ENCODE measurements around the gene KCNK1.

DNA sequence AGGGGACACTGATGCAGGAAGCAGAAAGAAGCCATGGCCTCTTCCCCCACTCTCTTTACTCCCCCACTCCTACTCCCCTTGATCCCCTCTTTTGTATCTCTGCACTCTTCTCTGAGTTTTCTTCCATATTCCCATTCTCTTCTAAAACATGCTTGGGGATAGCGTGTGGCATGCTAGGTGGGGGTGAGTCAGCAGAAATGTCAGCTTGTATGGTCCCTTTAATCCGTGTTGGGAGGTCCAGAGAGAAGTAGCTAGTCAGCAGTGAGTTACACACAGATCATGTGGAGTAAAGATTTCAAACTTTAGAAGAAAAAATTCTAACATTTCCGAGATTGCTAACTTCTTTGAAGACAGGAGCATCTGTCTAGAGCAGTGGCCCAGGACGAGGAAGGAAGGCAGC is 4.0 kb upstream of the KCNK1 start:
- TF ChIP-seq POLR2A (IDR thresholded peaks at IDR 0.05): no peak
- TF ChIP-seq, protein P1, sequence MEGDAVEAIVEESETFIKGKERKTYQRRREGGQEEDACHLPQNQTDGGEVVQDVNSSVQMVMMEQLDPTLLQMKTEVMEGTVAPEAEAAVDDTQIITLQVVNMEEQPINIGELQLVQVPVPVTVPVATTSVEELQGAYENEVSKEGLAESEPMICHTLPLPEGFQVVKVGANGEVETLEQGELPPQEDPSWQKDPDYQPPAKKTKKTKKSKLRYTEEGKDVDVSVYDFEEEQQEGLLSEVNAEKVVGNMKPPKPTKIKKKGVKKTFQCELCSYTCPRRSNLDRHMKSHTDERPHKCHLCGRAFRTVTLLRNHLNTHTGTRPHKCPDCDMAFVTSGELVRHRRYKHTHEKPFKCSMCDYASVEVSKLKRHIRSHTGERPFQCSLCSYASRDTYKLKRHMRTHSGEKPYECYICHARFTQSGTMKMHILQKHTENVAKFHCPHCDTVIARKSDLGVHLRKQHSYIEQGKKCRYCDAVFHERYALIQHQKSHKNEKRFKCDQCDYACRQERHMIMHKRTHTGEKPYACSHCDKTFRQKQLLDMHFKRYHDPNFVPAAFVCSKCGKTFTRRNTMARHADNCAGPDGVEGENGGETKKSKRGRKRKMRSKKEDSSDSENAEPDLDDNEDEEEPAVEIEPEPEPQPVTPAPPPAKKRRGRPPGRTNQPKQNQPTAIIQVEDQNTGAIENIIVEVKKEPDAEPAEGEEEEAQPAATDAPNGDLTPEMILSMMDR (IDR thresholded peaks at IDR 0.05): no peak
